Esophagus squamous epithelium (tissue), 5 donors: Measurements from ENCODE around the gene SLIRP. TPM values are rescaled to one million over a fixed set of nuclear protein-coding genes. Genes with fewer than 3 reads are reported as not detected.

ENCODE experiments used
- DNase-seq: peaks from one replicate; lab custom pipeline; 2025; lab: John Stamatoyannopoulos, UW
- H3K27ac ChIP-seq, 4 donors: fragments of 200-600 bp; sonication (generic); one replicate each; pipeline ENCODE4 v1.5.1; 2016 to 2019; ENCODE audit warnings: mild to moderate bottlenecking in 1 of 4
- H3K27me3 ChIP-seq, 4 donors: fragments of 200-600 bp; sonication (generic); 1 replicate in 3 of 4; 2 replicates in 1 of 4; pipeline versions ENCODE4 v1.5.1 to v1.6.0; 2017 to 2021; ENCODE audit warnings: antibody characterized with exemption in 1 of 4
- H3K36me3 ChIP-seq, 3 donors: fragments of 200-600 bp; sonication (generic); one replicate each; pipeline ENCODE4 v1.5.1; 2016 to 2019
- H3K4me1 ChIP-seq, 3 donors: fragments of 200-600 bp; sonication (generic); one replicate each; pipeline ENCODE4 v1.5.1; 2017 to 2019
- H3K4me3 ChIP-seq, 4 donors: fragments of 200-600 bp; sonication (generic); 1 replicate in 3 of 4; 2 replicates in 1 of 4; pipeline ENCODE4 v1.5.1; 2016 to 2019; ENCODE audit warnings: mild to moderate bottlenecking in 2 of 4, moderate library complexity in 1 of 4
- H3K9me3 ChIP-seq, 3 donors: fragments of 200-600 bp; sonication (generic); one replicate each; pipeline ENCODE4 v1.5.1; 2016 to 2019
- POLR2A ChIP-seq, 4 donors: fragments of 450-650 bp; IDR thresholded peaks; one replicate each; pipeline ENCODE4 v1.6.1; 2017; ENCODE audit warnings: antibody characterized with exemption in 4 of 4, mild to moderate bottlenecking in 4 of 4, moderate library complexity in 3 of 4
- WGBS, 2 donors: methylation state at CpG; one replicate each; pipeline ENCODE4 v1.1.5; 2018; 5-methylcytosine and 5-hydroxymethylcytosine counted together
- intact Hi-C: fragments of 100-400 bp; cut with DNase I; formaldehyde crosslinking; loops from one replicate; pipeline ENCODE4 v1.15.0; 2022
- total RNA-seq, 4 donors: library from RNA; depleted of rRNA; stranded (reverse); fragments of >200 nt; gene quantifications; one replicate each; pipeline ENCODE4 v1.1.0, GENCODE V29; 2016
- TF ChIP-seq, protein P1 (sequence below), 6 experiments: fragments of 450-650 bp in 4 of 6; fragments of 200-600 bp in 2 of 6; sonication (generic) in 2 of 6; IDR thresholded peaks; one replicate each; pipeline ENCODE4 v1.5.1; 2016 to 2019; ENCODE audit warnings: antibody characterized with exemption in 6 of 6, mild to moderate bottlenecking in 4 of 6, moderate library complexity in 4 of 6
- donor health status: DM: yes; HTN: yes; CAD: no.

The SLIRP gene
- total RNA-seq, 4 donors from 2014 or later = 125 to 487 (median 290) TPM

DNA sequence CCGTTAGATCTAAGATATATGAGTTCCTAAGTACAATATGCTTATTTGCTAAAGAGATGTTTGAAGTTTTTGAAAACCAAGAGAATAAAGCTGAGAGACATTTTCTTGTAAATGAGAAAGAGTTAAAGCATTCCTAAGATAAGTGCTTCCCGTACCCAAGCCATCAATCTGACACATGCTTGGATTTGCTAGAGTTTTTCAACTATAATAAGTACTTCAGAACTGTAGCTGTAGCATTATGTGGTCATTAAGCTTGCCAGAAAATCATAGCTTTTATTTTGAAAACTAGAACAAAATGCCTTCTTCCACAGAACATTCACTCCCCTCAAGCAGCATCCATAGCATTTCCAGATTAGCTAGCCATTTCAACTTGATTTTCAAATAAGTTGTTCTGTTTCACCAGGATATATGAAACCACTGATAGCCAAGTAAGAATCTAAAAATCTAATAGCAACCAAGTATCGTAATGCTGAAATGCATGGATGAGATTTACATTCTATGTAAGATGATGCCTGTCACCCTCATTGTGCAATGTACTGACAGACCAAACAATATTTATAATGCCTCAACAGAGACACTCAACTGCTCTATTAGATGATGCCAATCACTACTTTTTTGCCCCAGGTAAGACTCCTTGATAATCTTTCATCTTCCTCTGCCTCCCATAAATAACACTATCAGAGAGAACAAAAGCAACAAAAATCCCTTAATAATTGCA lies 45.1 kb downstream of the SLIRP start:
- DNase-seq = no peak
- H3K9me3 ChIP-seq = no peaks in the 10 kb centered on the region
- H3K4me3 ChIP-seq = no peak overlapping the region
- TF ChIP-seq POLR2A (IDR thresholded peaks at IDR 0.05) = no peak
- TF ChIP-seq, protein P1, sequence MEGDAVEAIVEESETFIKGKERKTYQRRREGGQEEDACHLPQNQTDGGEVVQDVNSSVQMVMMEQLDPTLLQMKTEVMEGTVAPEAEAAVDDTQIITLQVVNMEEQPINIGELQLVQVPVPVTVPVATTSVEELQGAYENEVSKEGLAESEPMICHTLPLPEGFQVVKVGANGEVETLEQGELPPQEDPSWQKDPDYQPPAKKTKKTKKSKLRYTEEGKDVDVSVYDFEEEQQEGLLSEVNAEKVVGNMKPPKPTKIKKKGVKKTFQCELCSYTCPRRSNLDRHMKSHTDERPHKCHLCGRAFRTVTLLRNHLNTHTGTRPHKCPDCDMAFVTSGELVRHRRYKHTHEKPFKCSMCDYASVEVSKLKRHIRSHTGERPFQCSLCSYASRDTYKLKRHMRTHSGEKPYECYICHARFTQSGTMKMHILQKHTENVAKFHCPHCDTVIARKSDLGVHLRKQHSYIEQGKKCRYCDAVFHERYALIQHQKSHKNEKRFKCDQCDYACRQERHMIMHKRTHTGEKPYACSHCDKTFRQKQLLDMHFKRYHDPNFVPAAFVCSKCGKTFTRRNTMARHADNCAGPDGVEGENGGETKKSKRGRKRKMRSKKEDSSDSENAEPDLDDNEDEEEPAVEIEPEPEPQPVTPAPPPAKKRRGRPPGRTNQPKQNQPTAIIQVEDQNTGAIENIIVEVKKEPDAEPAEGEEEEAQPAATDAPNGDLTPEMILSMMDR (IDR thresholded peaks at IDR 0.05) = no peak
- peaks cover 0 to 86% (median 22%) of the 10 kb centered on the region in 3 donors for H3K36me3 ChIP-seq
- H3K27ac ChIP-seq = no peak overlapping the region
- H3K4me1 ChIP-seq = peaks cover 0 to 34% (median 6%) of the 10 kb centered on the region in 3 donors
- intact Hi-C loops = no loop called here
- no peaks in the 10 kb centered on the region for H3K27me3 ChIP-seq
- WGBS, 2 donors = 77 to 79% methylated on average over 3 of the region's 3 CpGs

DNA sequence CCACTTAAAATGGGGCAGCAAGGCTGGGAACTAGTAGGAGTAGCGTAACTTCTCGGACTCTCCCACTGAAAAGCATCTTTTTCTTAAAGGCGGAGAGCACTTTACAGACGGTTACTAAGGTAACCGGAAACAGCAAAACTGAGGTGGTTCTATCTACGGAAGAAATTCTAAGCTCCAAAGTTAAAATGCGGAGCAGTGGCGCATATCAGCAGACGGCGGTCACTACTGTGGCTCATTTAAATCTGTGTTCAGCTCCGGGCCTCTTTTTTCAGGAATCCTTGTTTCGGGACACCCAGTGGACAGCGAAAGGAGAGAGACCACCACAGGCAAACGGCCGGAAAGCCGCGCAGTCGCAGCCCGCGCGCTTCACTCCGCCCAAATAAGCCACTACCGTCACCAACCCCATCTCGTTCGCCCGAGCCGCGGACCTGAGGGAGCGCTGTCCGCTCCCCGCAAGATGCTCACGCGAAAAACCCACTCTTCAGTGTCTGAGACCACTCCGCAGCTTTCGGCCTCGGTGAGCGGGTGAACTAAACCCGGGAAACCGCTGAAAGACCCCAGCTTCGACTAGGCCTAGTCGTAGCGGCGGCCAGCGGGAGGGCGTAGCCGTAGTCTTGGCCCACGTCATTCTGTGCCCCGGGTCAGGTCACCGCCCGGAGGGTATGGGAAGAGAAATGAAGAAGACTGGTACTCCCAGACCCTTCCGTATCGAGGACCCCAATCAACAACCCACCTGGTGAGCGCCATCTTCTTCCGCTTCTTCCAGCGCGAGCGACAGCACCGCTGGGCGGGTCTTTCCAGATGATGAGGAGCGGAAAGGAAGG lies 52.7 kb downstream of the SLIRP start, which contains the start of gene SNW1:
Gene SNW1 (minus strand): TSS at position 776 of the 824 bp plus-strand sequence. CDS start 29 bp downstream, at position 747.
- TF ChIP-seq, protein P1 (IDR thresholded peaks at IDR 0.05) = peak in 2 of 6 experiments; percentile 7 to 10
- TF ChIP-seq POLR2A (IDR thresholded peaks at IDR 0.05) = peak in 3 of 4 donors; percentile 53 to 76 (median 62)
- peak; percentile 50 for DNase-seq
- H3K9me3 ChIP-seq = no peaks in the 10 kb centered on the region
- H3K27ac ChIP-seq = peak within 1 kb of the TSS; percentile 91 to 97 (median 94)
- 0% methylated on average over 24 to 25 of the region's 60 CpGs for WGBS, 2 donors
- peaks cover 0 to 58% (median 25%) of the 10 kb centered on the region in 3 donors for H3K4me1 ChIP-seq
- no peaks in the 10 kb centered on the region for H3K27me3 ChIP-seq
- H3K4me3 ChIP-seq = peak within 1 kb of the TSS; percentile 75 to 96 (median 84)
- intact Hi-C loops = no loop called here
- H3K36me3 ChIP-seq = peaks cover 0 to 11% (median 0%) of the 10 kb centered on the region in 3 donors

DNA sequence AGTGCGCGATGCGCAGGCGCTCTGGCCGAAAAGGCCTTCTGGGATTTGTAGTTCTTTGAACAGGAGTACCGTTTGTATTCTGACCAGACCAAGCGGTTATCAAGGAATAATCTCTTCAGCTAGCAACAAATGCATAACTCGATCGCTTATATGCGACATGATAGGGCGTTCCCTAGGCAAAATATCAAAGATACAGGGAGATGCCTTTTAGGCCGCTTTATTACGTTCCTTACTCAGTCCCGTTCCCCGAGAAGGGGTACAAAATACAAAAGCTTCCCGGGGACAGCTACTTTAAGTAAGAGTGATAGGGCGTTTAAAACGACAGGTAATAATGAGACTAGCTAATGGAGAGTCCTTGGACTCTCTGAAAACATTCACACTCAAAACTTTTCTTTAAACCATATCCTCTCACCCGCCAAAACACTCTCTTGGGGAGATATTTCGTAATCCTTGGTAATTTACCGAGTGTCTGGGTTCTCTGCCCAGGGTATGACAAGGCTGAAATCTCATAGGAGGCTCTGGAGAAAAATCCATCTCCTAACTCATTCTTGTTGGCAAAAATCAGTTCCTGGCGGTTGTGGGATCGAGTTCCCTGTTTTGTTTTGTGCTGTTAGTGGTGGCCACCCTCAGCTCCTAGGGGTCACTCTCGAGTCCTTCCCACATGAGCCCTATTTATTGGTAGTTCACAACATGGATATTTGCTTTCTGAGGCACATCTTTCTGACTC lies 53.5 kb downstream of the SLIRP start:
- Histone ChIP-seq H3K4me3 (peak overlapping the region; percentile 75 to 96 (median 84)), H3K4me1 (peaks cover 0 to 50% (median 23%) of the 10 kb centered on the region in 3 donors), H3K9me3 (no peaks in the 10 kb centered on the region), H3K27me3 (no peaks in the 10 kb centered on the region), H3K36me3 (peaks cover 0 to 4% (median 0%) of the 10 kb centered on the region in 3 donors), H3K27ac (peak overlapping the region; percentile 91 to 97 (median 94))
- DNase-seq = no peak
- no peak for TF ChIP-seq POLR2A (IDR thresholded peaks at IDR 0.05)
- TF ChIP-seq, protein P1 (IDR thresholded peaks at IDR 0.05) = no peak
- 1 to 2% methylated on average over 19 of the region's 24 CpGs for WGBS, 2 donors
- intact Hi-C loops = no loop called here

GRCh38 chr14:77763316-77763715 lies 55.4 kb downstream of the SLIRP start:
- WGBS, 2 donors = 39 to 50% methylated on average over 1 of the region's 1 CpG
- no peaks in the 10 kb centered on the region for H3K36me3 ChIP-seq
- H3K27me3 ChIP-seq = no peaks in the 10 kb centered on the region
- peaks cover 0 to 31% (median 18%) of the 10 kb centered on the region in 3 donors for H3K4me1 ChIP-seq
- intact Hi-C loops = no loop called here
- H3K4me3 ChIP-seq = no peak overlapping the region
- no peak overlapping the region for H3K27ac ChIP-seq
- TF ChIP-seq, protein P1 (IDR thresholded peaks at IDR 0.05) = no peak
- TF ChIP-seq POLR2A (IDR thresholded peaks at IDR 0.05) = no peak
- no peak for DNase-seq
- H3K9me3 ChIP-seq = no peaks in the 10 kb centered on the region
